ENCODE measurements around the gene IL17A.

Gene IL17A

GRCh38 chr6:52186075-52186474 is at the start of gene IL17A:
Gene IL17A (plus strand): TSS chr6:52186375. CDS start chr6:52186432, 57 bp downstream.
- no peak for DNase-seq (ENCODE audit: low read depth, low spot score)

- peak; percentile 73 for DNase-seq (ENCODE audit: low read depth, low spot score)
Measured at GRCh38 chr6:52136934-52137467, 49.2 kb upstream of the IL17A start.

GRCh38 chr6:52138284-52138683 is 47.9 kb upstream of the IL17A start:
- no peak for DNase-seq (ENCODE audit: low read depth, low spot score)

- DNase-seq (ENCODE audit: low read depth, low spot score): no peak
Measured at GRCh38 chr6:52139985-52140680, 46.0 kb upstream of the IL17A start.

GRCh38 chr6:52141596-52141995 is 44.6 kb upstream of the IL17A start:
- no peak for DNase-seq (ENCODE audit: low read depth, low spot score)

- DNase-seq (ENCODE audit: low read depth, low spot score): no peak
Measured at GRCh38 chr6:52142556-52142955, 43.6 kb upstream of the IL17A start.

- no peak for DNase-seq (ENCODE audit: low read depth, low spot score)
Measured at GRCh38 chr6:52143551-52143950, 42.6 kb upstream of the IL17A start.

GRCh38 chr6:52144196-52145076 is 41.7 kb upstream of the IL17A start:
- DNase-seq (ENCODE audit: low read depth, low spot score): no peak

GRCh38 chr6:52146851-52147445 is 39.2 kb upstream of the IL17A start:
- DNase-seq (ENCODE audit: low read depth, low spot score): no peak

- DNase-seq (ENCODE audit: low read depth, low spot score): no peak
Measured at GRCh38 chr6:52149076-52149475, 37.1 kb upstream of the IL17A start.

GRCh38 chr6:52149949-52150348 is 36.2 kb upstream of the IL17A start:
- DNase-seq (ENCODE audit: low read depth, low spot score): no peak

- DNase-seq (ENCODE audit: low read depth, low spot score): no peak
Measured at GRCh38 chr6:52152070-52152423, 34.1 kb upstream of the IL17A start.

GRCh38 chr6:52152711-52153160 is 33.4 kb upstream of the IL17A start:
- peak; percentile 80 for DNase-seq (ENCODE audit: low read depth, low spot score)

GRCh38 chr6:52154381-52154780 is 31.8 kb upstream of the IL17A start:
- DNase-seq (ENCODE audit: low read depth, low spot score): no peak

- peak; percentile 26 for DNase-seq (ENCODE audit: low read depth, low spot score)
Measured at GRCh38 chr6:52155791-52156576, 30.2 kb upstream of the IL17A start.

- DNase-seq (ENCODE audit: low read depth, low spot score): no peak
Measured at GRCh38 chr6:52157301-52157941, 28.8 kb upstream of the IL17A start.

- no peak for DNase-seq (ENCODE audit: low read depth, low spot score)
Measured at GRCh38 chr6:52160472-52161104, 25.6 kb upstream of the IL17A start.

- DNase-seq (ENCODE audit: low read depth, low spot score): no peak
Measured at GRCh38 chr6:52161689-52162438, 24.3 kb upstream of the IL17A start.
